ENCODE data around the gene SALL3.
"Not testable (repeated sequence)": the region's sequence is repeated elsewhere in the genome, so short reads cannot be mapped to it uniquely, and the experiment has no call there.

The SALL3 gene

DNA sequence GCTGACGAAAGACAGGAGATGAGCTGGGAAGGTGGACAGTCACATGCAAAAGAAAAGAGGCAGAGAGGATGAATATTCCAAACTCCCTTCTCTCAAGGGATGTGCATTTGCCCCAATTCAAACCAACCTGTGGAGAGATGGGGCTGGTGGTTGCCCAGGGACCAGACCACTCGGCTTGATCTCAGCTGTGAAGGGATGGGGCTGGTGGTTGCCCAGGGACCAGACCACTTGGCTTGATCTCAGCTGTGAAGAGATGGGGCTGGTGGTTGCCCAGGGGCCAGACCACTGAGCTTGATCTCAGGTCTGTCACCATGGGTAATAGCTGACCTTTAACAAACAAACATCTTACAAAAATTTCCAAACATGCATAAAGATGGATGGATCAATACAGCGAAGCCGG is 42.5 kb upstream of the SALL3 start:
- no peak for TF ChIP-seq CTCF (IDR thresholded peaks at IDR 0.05; ENCODE audit: low read length, missing control alignments)
- no peak for DNase-seq (ENCODE audit: low read depth)
- no peak overlapping the region for H3K4me3 ChIP-seq (replicated peaks; ENCODE audit: low read depth, low read length)

- no peak for TF ChIP-seq CTCF (IDR thresholded peaks at IDR 0.05; ENCODE audit: low read length, missing control alignments)
- H3K4me3 ChIP-seq (replicated peaks; ENCODE audit: low read depth, low read length), result no peak overlapping the region
- DNase-seq (ENCODE audit: low read depth), result no peak
These were observed 40.5 kb upstream of the SALL3 start for GRCh38 chr18:78939105-78939504.

GRCh38 chr18:78939734-78940494 is 39.7 kb upstream of the SALL3 start:
- no peak for TF ChIP-seq CTCF (IDR thresholded peaks at IDR 0.05; ENCODE audit: low read length, missing control alignments)

GRCh38 chr18:78942236-78942635 is 37.4 kb upstream of the SALL3 start:
- not testable (repeated sequence) for DNase-seq (ENCODE audit: low read depth); H3K4me3 ChIP-seq (replicated peaks; ENCODE audit: low read depth, low read length)

More at GRCh38 chr18:78939734-78940494, 39.7 kb upstream of the SALL3 start:
- DNase-seq (ENCODE audit: low read depth), result no peak
- no peak overlapping the region for H3K4me3 ChIP-seq (replicated peaks; ENCODE audit: low read depth, low read length)

GRCh38 chr18:78945628-78946027 is 34.0 kb upstream of the SALL3 start:
- no peak for DNase-seq (ENCODE audit: low read depth)
- no peak overlapping the region for H3K4me3 ChIP-seq (replicated peaks; ENCODE audit: low read depth, low read length)
- TF ChIP-seq CTCF (IDR thresholded peaks at IDR 0.05; ENCODE audit: low read length, missing control alignments), result no peak

DNA sequence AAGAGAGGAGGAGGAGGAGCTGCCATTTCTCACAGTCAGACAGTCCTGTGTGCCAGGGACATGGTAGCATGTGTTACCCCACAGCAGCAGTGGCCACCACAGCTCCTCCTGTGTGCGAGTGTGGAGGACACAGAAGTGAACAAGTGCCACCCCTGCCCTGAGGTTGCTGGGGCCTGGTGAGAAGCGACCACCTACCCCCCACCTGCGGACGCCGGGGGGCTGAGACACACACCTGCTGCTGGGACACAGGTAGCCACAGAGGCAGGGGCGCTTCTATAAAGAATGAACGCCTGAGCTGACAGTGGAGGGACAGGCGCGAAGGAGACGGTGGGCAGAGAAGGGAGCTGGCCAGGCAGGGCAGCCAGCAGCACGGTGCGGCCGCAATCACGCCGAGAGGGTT is 32.3 kb upstream of the SALL3 start:
- H3K4me3 ChIP-seq (replicated peaks; ENCODE audit: low read depth, low read length), result no peak overlapping the region
- no peak for DNase-seq (ENCODE audit: low read depth)
- TF ChIP-seq CTCF (IDR thresholded peaks at IDR 0.05; ENCODE audit: low read length, missing control alignments), result no peak

GRCh38 chr18:78948221-78948620 is 31.4 kb upstream of the SALL3 start:
- TF ChIP-seq CTCF (IDR thresholded peaks at IDR 0.05; ENCODE audit: low read length, missing control alignments), result no peak

More at GRCh38 chr18:78948221-78948620, 31.4 kb upstream of the SALL3 start:
- DNase-seq (ENCODE audit: low read depth), result no peak
- H3K4me3 ChIP-seq (replicated peaks; ENCODE audit: low read depth, low read length), result no peak overlapping the region
